Adrenal gland (tissue), 5 donors: ENCODE data around the gene PTPN14.

ENCODE experiments used
- CTCF ChIP-seq, 6 experiments: fragments of 450-650 bp in 4 of 6; fragments of 200-600 bp in 2 of 6; sonication (generic) in 1 of 6; IDR thresholded peaks; 1 replicate in 5 of 6; 2 replicates in 1 of 6; pipeline versions ENCODE4 v1.5.1 to v1.8.0; 2016 to 2021; ENCODE audit warnings: antibody characterized with exemption in 6 of 6, mild to moderate bottlenecking in 2 of 6, moderate library complexity in 1 of 6
- POLR2A ChIP-seq, 2 donors: fragments of 450-650 bp; IDR thresholded peaks; one replicate each; pipeline ENCODE4 v1.6.1; 2017; ENCODE audit warnings: antibody characterized with exemption in 2 of 2, mild to moderate bottlenecking in 2 of 2, moderate library complexity in 1 of 2
- donor health status: DM: no; HTN: no; CAD: no.

DNA sequence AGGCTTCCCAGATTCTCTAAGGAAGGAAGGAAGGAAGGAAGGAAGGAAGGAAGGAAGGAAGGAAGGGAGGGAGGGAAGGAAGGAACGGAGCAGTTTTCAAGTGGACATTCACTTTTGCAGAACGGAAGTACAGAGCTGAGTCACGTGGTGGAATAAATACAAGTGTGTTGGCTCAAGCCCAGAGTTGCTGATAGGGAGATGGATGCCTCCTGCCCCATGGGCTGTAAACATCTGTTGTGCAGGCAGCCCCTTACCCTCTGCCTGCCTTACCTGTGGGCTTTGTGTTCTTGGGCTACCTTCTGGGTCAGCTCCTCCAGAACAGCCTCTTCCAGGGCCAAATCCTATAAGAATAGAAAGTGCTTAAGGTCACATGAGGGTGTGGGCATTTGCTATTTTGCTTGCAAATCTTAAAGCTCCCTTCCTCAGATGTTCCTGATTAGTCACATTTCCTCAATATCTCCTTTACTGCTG, 148.8 kb downstream of the PTPN14 start:
- TF ChIP-seq CTCF (IDR thresholded peaks at IDR 0.05) (no peak), POLR2A (IDR thresholded peaks at IDR 0.05) (no peak)
